LHCN-M2 (cell line): ENCODE results near the gene GRIK2. TPM values are rescaled to one million over a fixed set of nuclear protein-coding genes. Genes with fewer than 3 reads are reported as not detected.

Source experiments
- DNase-seq: peaks from one replicate; pipeline ENCODE4 v3.0.0-alpha.2; 2012; ENCODE audit warnings: low read depth
- total RNA-seq: library from RNA; depleted of rRNA; stranded (reverse); fragments of >200 nt; gene quantifications from 2 replicates; pipeline ENCODE4 v1.2.3, GENCODE V29; 2014

GRIK2 gene
- total RNA-seq, 1 experiment from 2014 or later = 2.9 TPM

DNA sequence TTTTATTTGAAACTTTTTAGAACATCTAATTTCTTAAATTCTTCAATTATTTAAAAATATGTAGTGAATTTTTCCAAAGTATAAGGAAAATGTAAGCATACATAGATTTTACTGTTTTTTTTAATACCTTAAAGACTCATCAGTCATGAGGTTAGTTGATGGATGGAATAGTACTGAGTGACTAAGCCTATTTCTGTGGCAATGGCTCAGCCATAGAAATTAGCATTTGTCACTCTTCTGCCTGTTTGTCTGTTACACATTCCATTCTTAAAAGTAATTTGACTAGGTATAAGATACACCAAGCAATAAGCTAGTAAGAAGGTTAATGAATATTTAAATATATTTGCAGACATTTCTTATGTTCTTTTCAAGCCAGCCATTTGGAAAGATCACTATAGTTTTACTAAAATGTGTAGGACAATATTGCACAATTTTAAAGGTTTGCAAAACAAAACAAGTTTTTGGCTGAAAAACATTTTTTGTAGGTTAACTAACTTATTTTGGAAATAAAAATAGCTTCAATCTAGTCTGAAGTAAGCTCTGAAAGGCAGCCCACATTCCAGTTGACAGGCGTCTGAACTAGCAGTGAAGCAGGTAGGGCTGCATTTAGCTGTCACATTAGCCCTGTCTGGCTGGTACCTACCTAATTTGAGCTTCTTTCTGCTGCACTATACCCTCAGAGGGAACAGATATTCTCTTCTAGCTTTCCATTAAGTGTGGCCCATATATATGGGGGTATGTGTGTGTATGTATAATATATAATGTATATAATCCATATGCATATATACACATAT lies 385.7 kb downstream of the GRIK2 start:
- DNase-seq = peak; percentile 75

DNA sequence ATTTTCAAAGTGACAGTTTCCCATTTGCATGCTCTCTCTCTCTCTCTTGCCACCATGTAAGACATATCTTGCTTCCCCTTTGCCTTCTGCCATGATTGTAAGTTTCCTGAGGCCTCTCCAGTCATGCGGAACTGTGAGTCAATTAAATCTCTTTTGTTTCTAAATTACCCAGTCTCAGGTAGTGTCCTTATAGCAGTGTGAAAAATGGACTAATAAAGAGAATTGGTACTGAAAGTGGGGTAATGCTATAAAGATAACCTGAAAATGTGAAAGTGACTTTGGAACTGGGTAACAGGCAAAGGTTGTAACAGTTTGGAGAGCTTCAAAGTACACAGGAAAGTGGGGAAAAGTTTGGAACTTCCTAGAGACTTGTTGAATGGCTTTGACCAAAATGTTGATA lies 389.8 kb downstream of the GRIK2 start:
- no peak for DNase-seq

DNA sequence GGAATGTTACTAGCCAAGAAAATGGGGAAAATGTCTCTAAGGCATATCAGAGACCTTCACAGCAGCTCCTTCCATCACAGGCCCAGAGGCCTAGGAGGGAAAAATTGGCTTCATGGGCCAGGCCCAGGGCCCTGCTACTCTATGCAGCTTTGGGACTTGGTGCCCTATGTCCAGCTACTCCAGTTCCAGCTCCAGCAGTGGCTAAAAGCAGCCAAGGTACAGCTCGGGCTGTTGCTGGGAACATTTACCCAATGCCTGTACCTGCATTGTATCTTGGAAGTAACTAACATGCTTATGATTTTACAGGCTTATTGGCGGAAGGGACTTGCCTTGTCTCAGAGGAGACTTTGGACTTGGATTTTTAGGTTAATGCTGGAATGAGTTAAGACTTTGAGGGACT lies 390.6 kb downstream of the GRIK2 start:
- no peak for DNase-seq

DNA sequence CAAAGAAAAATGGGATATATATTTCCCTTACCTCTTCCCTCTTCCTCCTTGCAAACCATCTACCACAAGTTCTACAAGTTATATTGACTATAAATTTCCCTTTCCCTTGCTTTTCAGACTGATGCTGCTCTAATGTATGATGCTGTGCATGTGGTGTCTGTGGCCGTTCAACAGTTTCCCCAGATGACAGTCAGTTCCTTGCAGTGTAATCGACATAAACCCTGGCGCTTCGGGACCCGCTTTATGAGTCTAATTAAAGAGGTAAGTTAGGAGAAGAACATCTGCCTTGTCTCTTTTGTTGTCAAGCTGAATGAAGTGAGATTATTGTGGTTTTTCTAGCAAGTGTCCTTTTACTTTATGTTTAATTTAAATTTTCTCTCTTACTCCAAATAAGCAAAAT lies 406.0 kb downstream of the GRIK2 start:
- no peak for DNase-seq

DNA sequence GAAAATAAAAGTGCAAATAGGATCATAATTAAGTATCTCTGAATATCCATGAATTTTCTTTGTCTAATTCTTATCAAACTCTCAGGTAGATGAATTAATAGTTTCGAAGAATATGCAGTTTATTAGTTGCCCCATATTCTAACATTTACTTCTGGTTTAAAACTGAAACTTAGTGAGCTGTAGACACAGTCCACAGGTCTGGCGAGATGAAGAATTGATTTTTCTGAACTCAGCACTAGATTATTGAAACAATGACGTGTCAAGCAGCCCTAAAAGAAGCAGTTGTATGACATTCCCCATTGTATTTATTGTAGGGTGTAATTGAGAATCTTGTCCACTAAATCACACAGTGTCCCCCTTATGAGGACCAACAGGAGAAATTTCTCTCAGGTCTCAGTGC lies 407.1 kb downstream of the GRIK2 start:
- no peak for DNase-seq

DNA sequence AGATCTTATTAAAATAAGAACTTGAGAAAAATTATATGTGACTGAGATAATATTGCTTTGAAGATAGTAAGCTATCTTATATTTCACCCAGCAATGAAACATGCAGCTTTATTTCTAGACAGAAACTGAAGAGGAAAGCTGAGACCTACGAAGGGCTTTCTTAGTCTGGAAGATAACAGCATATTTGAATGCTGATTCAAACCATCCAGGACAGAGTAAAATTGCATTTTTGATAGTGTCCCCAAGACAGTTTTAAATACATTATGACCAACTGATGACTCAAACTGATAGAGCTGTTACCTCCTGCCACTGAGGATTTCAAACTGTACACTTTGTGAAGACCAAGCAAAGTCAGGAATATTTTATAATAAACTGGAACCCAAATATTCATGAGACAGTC lies 409.6 kb downstream of the GRIK2 start:
- peak; percentile 71 for DNase-seq

DNA sequence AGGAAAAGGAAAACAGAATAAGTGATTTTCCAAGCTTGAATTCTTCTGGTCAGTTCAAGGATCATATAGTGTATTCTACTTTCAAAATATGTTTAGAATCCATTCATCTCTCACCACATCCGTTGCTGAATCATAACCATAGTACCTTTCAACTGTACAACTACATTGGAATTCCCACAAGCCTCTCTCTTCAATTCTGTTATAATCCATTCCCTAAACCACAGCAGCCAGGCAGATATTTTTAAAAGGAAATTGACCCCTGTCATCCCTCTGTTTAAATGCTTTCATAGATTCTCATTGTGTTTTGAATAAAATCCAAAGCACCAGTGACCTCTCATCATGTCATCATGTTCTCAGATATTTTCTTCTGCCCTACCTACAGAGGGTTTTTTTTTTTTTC lies 412.7 kb downstream of the GRIK2 start:
- DNase-seq = peak; percentile 96

DNA sequence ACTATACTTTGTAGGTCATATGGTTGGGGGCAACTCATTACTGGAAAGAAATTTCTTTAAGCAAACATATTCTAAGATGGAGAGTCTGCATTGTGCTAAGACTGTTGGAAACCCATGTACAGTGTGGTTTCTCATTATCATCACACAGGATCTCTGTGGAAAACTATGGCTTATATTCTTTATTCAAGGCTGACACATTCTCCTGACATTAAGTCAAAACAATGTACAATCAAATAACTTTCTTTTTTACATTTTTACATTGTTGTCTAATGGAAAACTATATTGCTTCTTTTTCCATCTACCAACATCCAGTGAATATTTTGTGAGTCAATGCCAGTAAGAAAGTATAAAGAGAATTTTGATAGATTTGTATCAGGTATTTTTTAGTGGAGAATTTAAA lies 417.6 kb downstream of the GRIK2 start:
- no peak for DNase-seq

DNA sequence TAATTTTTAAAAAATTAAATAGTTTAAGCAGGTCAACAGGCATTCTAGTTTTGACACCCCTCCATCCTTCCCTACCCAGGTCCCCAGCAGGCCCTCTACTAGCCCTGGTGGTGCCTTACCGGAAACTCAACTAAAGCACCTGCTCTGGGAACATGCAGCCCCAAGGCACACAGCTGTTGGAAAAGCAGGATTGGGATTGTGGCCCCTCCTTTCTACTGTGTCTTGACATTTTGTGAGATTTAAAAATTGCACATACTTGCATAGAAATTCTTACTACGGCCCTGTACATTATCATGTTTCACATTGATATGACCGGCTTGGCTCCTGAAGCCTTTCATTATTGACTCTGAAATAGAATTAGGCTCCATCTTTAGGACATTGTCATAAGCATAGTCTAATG lies 423.2 kb downstream of the GRIK2 start:
- DNase-seq = no peak

DNA sequence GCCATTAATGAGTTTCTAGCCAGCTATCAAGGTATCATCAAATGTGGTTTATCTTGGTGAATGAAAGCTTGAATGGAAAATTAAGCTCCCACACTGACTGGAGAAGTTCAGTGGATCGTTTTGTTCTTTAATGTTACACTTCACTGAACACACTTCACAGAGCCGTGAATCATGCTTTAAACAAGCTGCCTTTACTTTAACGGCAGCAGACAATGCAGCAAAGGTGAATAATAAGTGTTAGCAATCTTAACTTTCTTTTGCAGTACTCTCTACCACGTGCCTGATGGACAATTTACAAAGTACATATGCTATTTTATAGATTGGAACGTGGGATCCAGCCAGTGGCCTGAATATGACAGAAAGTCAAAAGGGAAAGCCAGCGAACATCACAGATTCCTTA lies 424.5 kb downstream of the GRIK2 start:
- DNase-seq = no peak

DNA sequence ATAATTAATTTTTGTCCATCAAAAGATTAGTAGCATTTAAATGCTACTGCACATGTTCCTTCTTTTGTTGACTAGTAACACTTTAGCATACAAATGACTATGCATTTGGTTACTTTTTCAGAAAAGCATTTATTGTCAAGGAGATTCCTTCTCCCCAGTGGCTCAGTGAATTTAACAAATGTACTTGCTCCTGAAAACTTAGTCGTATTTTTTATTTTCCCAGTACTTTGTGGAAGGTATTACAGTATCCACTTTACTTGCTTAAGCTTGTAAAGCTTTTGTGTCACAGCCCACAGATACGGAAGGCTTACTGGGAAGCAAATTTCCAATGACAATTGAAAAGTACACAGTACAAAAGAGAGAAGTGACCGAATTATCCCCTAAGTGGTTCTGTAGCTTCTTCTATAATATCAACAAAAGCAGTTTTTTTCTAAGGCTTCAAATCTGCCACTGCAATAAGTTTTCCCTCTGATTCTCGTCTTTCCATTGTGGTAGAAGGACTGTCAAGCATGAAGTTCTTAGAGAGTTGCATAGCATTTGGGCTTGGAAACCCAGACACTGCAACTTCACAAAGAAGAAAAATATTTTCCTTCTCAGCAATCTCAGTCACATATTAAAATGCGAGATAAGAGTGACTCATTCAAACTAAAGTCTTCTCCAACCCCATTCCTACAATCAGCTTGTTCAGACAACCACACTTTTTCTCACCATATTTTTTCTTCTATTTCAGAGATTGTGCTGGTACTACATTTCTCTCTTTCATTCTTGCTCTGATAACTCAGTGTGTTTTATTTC lies 431.2 kb downstream of the GRIK2 start:
- DNase-seq = no peak

DNA sequence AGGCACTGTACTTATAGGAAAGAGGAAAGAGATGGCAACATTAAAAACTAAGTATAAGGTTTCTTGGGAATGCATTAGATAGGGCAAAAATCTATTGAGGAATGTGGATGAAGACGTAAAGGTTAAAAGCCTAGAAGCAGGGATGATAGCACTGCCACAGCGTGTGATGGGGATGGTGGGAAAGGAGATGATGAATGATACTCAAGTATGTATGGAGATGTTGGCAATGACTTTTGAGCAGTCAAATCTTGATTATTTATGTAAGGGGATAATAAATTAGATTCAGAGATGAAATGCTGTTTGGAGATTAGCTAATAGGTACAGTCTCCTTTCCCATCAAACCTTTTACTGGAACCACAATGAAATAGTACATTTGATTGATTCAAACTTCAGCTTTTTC lies 432.8 kb downstream of the GRIK2 start:
- DNase-seq = no peak

DNA sequence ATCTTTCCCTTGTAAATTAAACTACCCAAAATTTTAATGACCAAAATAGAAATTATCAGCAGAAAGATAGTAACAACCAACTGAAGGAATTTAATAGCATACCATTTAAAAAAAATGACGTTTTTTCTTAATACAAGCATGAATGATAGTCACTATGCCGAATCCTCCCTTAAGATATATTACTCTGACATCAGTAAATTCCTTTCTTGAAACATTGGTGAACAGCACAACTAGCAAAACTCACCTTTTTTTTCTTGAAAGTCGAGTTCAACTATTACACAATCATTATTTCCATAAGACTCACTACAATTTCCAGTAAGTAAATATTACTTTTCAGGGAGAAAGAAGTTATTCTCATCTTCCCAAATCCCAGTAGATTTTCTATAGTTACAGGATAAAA lies 433.2 kb downstream of the GRIK2 start:
- no peak for DNase-seq

DNA sequence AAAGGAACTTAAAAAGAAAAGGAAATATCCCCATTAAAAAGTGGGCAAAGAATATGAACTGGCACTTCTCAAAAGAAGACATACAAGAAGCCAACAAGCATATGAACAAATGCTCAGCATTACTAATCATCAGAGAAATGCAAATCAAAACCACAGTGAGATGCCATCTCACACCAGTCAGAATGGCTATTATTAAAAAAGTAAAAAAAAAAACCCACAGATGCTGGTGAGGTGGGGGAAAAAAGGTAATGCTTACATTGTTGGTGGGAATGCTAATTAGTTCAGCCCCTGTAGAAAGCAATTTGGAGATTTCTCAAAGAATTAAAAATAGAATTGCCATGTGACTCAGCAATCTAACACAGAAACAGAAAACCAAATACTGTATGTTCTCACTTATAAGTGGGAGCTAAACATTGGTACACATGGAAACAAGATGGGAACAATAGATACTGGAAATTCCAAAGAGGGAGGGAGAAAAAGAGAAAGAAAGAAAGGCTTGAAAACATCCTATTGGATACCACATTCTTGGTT lies 437.1 kb downstream of the GRIK2 start:
- peak; percentile 80 for DNase-seq

DNA sequence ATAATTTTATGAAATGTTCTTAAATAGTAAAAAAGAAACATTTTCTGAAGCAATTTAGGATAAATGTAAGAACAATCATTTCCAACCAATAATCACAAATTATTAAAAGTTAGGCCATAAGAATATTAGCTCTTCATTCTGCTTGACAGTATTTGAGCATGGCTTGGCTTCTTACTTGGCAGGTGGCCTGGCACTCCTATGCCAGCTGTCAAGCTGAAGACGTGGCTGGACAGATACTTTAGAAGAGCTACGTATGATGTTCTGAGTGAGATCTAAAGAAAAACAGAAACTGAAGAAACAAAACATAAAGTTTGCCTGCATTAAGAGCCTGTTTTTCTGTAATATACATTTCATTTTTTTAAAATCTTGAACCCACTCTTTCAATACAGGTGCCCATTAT lies 438.9 kb downstream of the GRIK2 start:
- DNase-seq = peak; percentile 44

DNA sequence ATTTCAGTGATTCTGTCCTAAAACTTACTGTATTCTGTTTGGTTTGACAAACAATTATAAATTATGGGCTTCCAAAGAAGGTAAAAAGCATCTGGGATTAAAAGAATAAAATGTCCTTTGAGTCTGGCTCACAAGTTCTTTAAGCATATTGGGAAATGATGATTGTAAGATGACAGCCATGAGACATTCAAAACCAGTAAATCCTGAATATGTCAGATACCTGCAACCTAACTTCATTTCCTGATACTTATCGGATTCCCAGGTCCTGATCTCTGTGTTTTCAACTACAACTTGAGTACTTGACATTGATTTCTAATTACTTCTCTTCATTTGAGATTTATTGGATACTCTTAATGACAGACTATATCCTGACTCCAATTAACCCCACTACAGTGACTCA lies 446.6 kb downstream of the GRIK2 start:
- no peak for DNase-seq

DNA sequence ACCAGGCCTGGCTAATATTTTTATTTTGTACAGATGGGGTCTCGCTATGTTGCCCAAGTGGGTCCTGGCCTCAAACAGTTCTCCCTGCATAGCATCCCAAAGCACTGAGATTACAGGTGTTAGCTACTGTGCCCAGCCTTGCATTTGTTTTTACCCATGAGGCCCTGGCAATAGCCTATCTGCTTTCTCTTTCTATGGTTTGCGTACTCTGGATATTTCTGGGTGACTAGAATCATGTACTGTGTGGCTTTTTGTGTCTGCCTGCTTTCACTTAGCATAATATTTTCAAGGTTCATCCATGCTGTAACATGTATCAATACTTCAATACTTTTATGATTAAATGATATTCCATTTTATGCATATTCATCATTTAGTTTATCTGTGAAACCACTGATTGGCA lies 451.7 kb downstream of the GRIK2 start:
- DNase-seq = no peak

DNA sequence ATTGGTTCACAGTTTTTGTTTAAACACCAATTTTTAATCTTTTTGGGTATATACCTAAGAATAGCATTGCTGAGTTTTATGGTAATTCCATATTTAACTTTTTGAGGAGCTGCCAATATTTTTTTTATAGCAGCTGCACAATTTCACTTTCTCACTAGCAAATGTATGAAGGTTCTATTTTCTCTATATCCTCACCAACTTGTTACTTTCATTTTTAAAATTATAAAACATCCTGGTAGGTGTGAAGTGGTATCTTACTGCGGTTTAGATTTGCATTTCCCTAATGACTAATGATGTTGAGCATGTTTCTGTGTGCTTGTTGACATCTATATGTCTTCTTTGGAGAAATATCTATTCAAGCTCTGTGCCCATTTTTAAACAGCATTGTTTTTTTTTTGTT lies 452.1 kb downstream of the GRIK2 start:
- no peak for DNase-seq

DNA sequence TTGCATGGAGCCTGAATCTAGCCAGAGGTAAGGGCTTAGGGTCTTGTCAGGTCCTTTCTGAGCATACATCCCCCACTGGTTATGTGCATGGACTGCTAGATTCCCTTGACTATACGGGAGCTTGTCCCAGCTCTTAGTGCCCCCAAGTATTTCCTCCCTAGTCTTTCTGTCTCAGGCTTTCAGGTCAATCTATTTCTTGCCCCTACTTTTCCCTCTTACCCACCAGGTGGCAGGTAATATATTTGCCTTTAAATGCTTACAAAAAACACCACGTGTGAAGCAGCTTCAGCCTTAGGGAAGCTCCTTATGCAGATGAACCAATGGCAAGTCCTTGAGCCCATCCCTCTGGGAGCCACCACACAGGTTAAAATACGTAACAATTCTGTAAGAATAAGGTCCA lies 454.2 kb downstream of the GRIK2 start:
- DNase-seq = no peak

DNA sequence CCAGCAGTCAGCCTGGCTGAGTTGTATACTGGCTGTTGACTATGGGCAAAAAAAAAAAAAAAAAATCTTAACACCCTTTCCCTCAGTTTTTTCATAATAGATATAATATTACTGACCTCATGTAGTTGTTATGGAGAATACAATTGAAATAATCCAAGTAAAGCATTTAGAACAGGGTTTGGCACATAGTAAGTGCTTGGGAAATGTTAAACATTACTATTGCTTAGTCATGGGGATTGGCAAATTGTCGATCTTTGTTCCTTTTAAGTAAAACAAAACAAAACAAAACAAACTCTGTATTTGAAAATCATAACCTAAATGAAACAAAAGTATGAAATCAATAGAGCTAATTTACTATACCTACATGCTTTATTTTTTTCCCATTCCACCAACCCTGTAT lies 458.4 kb downstream of the GRIK2 start:
- peak; percentile 24 for DNase-seq

DNA sequence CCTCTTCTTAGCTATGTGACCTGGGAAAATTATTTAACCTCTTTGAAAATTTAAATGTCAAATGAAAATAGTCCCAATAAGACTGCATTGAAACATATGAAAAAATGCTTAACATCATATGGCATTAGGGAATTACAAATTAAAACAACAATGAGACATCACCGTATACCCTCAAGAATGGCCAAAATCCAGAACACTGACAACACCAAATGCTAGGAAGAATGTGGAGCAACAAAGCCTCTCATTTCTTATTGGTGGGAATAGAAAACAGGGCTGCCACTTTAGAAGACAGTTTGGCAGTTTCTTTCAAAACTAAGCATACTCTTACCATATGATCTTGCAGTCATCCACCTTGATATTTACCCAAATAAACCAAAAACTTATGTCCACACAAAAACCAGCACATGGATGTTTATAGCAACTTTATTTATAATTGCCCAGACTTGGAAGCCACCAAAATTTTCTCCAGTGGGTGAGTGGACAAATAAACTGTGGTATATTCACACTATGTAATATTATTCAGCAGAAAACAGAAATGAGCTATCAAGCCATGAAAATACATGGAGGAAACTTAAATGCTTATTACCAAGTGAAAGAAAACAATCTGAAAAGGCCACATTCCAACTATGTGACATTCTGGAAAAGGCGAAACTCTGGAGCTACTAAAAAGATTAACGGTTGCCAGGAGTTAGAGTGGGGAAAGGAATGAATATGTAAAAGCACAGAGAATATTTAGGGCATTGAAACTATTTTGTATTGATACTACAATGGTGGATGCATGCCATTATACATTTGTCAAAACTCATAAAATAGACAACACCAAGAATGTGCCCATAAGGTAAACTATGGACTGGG lies 459.9 kb downstream of the GRIK2 start:
- DNase-seq = peak; percentile 14

DNA sequence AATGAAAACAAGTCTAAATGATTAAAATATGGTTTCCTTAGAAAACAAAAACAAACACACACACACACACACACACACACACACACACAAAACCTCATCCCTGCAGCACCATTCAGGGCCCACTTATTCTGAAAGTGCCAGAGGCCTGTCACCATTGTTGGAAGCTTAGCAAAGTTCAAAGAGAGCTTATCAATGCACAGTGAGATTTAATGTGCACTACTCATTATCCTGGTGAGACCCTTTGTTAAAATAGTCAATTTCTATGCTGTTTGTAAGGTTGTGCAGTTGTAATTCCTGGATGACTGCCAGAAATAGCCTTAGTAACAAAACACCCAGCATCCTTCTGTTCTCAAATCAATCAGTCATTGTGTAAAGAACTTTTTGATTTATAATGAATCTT lies 482.9 kb downstream of the GRIK2 start:
- DNase-seq = no peak
